Middle frontal gyrus (tissue), 1 donor: ENCODE results near the gene CATSPER4.

Source experiments
- DNase-seq: peaks from one replicate; pipeline ENCODE4 v3.0.0-alpha.2; 2015; ENCODE audit warnings: low spot score; ENCODE audit errors: extremely low spot score

CATSPER4 gene

GRCh38 chr1:26237230-26237966 lies 47.0 kb downstream of the CATSPER4 start:
- DNase-seq: no peak

- DNase-seq: no peak
Observed at GRCh38 chr1:26239936-26240335, 49.5 kb downstream of the CATSPER4 start.
